T-helper 9 cell (primary cell): ENCODE measurements around the gene MICALL2.

Source experiments
- DNase-seq: peaks from one replicate; pipeline ENCODE4 v3.0.0-alpha.2; 2020

Gene MICALL2

GRCh38 chr7:1466524-1467271, 7.4 kb upstream of the MICALL2 start:
- no peak for DNase-seq

- DNase-seq, result no peak
Observed at GRCh38 chr7:1464694-1465093, 5.4 kb upstream of the MICALL2 start.

GRCh38 chr7:1463676-1464223, 4.5 kb upstream of the MICALL2 start:
- DNase-seq, result no peak

GRCh38 chr7:1461646-1462375, 2.5 kb upstream of the MICALL2 start:
- DNase-seq, result no peak

GRCh38 chr7:1460821-1461645, 1.8 kb upstream of the MICALL2 start:
- no peak for DNase-seq

GRCh38 chr7:1459920-1460820, 900 bp upstream of the MICALL2 start:
- DNase-seq, result peak; percentile 21

- DNase-seq, result peak; percentile 98
Observed at GRCh38 chr7:1459512-1459892, 232 bp upstream of the MICALL2 start.

GRCh38 chr7:1457949-1458682, 1.2 kb downstream of the MICALL2 start:
- no peak for DNase-seq

GRCh38 chr7:1457059-1457948, 2.0 kb downstream of the MICALL2 start:
- DNase-seq, result no peak

- no peak for DNase-seq
Observed at GRCh38 chr7:1455955-1456354, 3.3 kb downstream of the MICALL2 start.

- no peak for DNase-seq
Observed at GRCh38 chr7:1455241-1455939, 3.9 kb downstream of the MICALL2 start.

GRCh38 chr7:1454542-1454941, 4.7 kb downstream of the MICALL2 start:
- no peak for DNase-seq

GRCh38 chr7:1452205-1452604, 7.1 kb downstream of the MICALL2 start:
- no peak for DNase-seq

GRCh38 chr7:1450987-1451386, 8.3 kb downstream of the MICALL2 start:
- no peak for DNase-seq

GRCh38 chr7:1450431-1450830, 8.8 kb downstream of the MICALL2 start:
- no peak for DNase-seq

GRCh38 chr7:1449951-1450350, 9.3 kb downstream of the MICALL2 start:
- DNase-seq, result no peak

- no peak for DNase-seq
Observed at GRCh38 chr7:1449501-1449900, 9.8 kb downstream of the MICALL2 start.

GRCh38 chr7:1448958-1449357, 10.3 kb downstream of the MICALL2 start:
- DNase-seq, result no peak

- DNase-seq, result no peak
Observed at GRCh38 chr7:1447551-1448244, 11.6 kb downstream of the MICALL2 start.
